ENCODE data around the gene MAP3K12.
A peak's percentile ranks its signal among the peaks of the same experiment; 100 is the strongest.
"Not testable (repeated sequence)": the region's sequence is repeated elsewhere in the genome, so short reads cannot be mapped to it uniquely, and the experiment has no call there.

Gene MAP3K12

DNA sequence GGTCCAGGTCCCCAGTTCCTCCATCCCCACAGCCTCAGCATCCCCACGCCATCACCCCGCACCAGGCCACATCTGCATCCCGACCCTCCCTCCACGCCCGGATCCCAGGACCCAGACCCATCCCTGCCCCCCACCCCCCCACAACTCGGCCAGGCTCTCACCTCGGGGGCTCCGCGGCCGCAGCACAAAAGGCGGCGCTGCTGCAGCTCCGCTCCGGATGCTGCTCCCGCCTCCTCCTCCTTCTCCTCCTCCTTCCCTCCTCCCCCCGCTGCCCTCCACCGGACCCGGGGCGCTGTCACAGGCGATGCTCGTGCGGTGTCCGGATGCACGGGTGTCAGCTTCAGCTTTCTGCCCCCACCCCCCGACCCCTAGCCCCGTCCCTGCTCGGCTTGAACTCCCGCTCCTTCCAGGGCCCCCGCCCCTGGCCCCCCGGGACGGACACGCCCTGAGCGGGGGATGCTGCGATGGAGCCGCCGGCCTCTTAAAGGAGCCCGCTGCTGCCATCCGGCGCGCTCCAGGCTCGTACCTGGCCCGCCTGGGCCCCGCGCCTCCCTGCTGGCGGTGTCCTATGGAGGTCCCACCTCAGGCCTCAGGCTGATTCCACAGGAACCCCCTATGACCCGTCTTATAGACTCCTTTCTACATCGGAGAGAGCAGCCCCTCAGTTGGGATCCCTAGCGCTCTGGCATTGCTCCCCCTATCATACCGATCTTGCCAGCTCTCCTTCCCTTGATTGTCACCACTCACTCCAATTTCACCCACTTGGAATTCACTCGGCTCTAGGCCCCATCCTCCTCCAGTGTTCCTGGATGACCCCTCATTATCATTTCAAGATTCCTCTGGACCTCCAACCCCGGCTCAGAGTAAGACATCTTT is at the start of gene MAP3K12:
MAP3K12 (minus strand) TSS at position 193 of the 876 bp plus-strand sequence. CDS start 12,067 bp downstream, outside the sequence.
- TF ChIP-seq, protein P1, sequence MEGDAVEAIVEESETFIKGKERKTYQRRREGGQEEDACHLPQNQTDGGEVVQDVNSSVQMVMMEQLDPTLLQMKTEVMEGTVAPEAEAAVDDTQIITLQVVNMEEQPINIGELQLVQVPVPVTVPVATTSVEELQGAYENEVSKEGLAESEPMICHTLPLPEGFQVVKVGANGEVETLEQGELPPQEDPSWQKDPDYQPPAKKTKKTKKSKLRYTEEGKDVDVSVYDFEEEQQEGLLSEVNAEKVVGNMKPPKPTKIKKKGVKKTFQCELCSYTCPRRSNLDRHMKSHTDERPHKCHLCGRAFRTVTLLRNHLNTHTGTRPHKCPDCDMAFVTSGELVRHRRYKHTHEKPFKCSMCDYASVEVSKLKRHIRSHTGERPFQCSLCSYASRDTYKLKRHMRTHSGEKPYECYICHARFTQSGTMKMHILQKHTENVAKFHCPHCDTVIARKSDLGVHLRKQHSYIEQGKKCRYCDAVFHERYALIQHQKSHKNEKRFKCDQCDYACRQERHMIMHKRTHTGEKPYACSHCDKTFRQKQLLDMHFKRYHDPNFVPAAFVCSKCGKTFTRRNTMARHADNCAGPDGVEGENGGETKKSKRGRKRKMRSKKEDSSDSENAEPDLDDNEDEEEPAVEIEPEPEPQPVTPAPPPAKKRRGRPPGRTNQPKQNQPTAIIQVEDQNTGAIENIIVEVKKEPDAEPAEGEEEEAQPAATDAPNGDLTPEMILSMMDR (IDR thresholded peaks at IDR 0.05; ENCODE audit: control extremely low read depth, extremely low read depth, low read depth, missing control alignments) = peak; percentile 21
- POLR2A ChIA-PET = interaction anchor here (0.5 to 1.0 kb wide), 4 partner anchors 8 to 245 kb away, joined by 3 to 4 read pairs (median 3); no protein-coding TSS in a partner anchor
- CTCF ChIA-PET = interaction anchor here (1.0 to 5.8 kb wide), 7 partner anchors 9 to 178 kb away, joined by 3 to 43 read pairs (median 7); partner anchors contain the start of genes AAAS and NPFF
- peak; percentile 58 for DNase-seq (ENCODE audit: extremely low spot score)

DNA sequence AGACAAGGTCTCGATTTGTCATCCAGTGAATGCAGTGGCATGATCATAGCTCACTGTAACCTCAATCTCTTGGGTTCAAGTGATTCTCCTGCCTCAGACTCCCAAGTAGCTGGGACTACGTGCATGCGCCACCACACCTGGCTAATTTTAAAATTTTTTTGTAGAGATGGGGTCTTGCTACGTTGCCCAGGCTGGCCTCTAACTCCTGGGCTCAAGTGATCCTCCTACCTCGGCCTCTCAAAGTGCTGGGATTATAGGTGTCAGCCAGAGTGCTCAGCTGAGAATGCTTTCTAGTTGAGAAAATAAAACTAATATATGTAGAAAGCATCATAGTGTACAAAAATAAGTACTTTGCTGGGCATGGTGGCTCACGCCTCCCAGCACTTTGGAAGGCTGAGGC is 49.1 kb upstream of the MAP3K12 start:
- CTCF ChIA-PET = interaction anchor here (1.1 to 2.0 kb wide), 5 partner anchors 14 to 197 kb away, joined by 3 to 9 read pairs (median 5); partner anchors contain the start of gene ATP5MC2
- POLR2A ChIA-PET; DNase-seq (ENCODE audit: extremely low spot score): not testable (repeated sequence)

- DNase-seq (ENCODE audit: extremely low spot score) = peak; percentile 78
- TF ChIP-seq, protein P1 (IDR thresholded peaks at IDR 0.05; ENCODE audit: control extremely low read depth, extremely low read depth, low read depth, missing control alignments) = peak; percentile 75
- ChIA-PET CTCF (interaction anchor here (0.6 to 8.8 kb wide), 59 partner anchors 8 to 232 kb away, joined by 3 to 213 read pairs (median 5); partner anchors contain the start of genes ATP5MC2, CALCOCO1 and TARBP2), POLR2A (interaction anchor here (1.0 to 1.6 kb wide), 2 partner anchors 132 to 200 kb away, joined by 3 to 6 read pairs; partner anchors contain the start of gene ATP5MC2)
Observed at GRCh38 chr12:53543539-53543938, 44.3 kb upstream of the MAP3K12 start.

DNA sequence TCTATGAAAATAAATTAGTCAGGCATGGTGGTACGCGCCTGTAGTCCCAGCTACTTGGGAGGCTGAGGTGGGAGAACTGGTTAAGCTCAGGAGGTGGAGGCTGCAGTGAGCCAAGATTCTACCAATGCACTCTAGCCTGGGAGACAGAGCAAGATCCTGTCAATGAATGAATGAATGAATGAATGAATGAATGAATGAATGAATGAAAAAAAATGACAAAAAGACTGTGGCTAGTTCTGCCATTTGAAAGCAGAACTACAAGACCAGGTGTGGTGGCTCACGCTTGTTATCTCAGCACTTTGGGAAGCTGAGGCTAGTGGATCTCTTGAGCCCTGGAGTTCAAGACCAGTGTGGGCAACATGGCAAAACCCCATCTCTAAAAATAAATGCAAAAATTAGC is 40.3 kb upstream of the MAP3K12 start:
- CTCF ChIA-PET = interaction anchor here (1.1 to 8.8 kb wide), 3 partner anchors 29 to 205 kb away, joined by 3 to 213 read pairs (median 88); partner anchors contain the start of gene ATP5MC2
- POLR2A ChIA-PET = interaction anchor here (0.6 kb wide), 1 partner anchor 21 kb away, joined by 3 read pairs; no protein-coding TSS in a partner anchor
- TF ChIP-seq, protein P1 (IDR thresholded peaks at IDR 0.05; ENCODE audit: control extremely low read depth, extremely low read depth, low read depth, missing control alignments) = no peak
- no peak for DNase-seq (ENCODE audit: extremely low spot score)

DNA sequence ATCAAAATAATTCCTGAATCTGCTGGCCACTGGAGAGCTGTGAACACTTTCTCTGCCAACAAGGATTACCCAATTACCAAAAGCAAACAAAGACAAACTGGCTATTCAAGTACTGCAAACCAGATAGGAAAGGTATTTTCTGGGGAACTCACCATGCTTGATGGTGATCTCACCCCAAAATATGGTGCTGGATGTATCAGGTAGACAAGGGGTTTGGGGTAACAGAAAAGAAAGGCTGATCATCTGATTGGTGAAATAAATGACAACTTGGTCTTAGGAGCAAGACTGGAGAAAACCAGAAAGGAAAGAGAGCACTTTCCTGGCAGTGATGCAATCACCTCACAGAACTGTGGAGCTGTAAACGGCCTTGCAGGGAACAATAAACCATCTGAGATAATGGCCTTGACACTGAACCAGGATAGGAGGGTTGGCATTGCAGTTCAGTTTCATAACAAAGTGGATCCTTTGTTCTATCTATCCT is 39.0 kb upstream of the MAP3K12 start:
- ChIA-PET POLR2A (no interaction called here), CTCF (interaction anchor here (0.8 to 8.8 kb wide), 5 partner anchors 27 to 207 kb away, joined by 3 to 213 read pairs (median 3); partner anchors contain the start of gene ATP5MC2)
- no peak for DNase-seq (ENCODE audit: extremely low spot score)
- TF ChIP-seq, protein P1 (IDR thresholded peaks at IDR 0.05; ENCODE audit: control extremely low read depth, extremely low read depth, low read depth, missing control alignments) = no peak

GRCh38 chr12:53536962-53537361 is 37.7 kb upstream of the MAP3K12 start:
- ChIA-PET CTCF (no interaction called here), POLR2A (no interaction called here)
- TF ChIP-seq, protein P1 (IDR thresholded peaks at IDR 0.05; ENCODE audit: control extremely low read depth, extremely low read depth, low read depth, missing control alignments) = no peak
- DNase-seq (ENCODE audit: extremely low spot score) = no peak
